PC-3 (cell line): ENCODE data around the gene COL13A1.

Source experiments
- CTCF ChIP-seq: fragments of 300-600 bp; sonication (generic); conservative IDR thresholded peaks from 2 replicates; pipeline ENCODE4 v1.5.1; 2017; ENCODE audit warnings: antibody characterized with exemption, low read depth, mild to moderate bottlenecking, low read length
- EZH2 ChIP-seq: fragments of 300-600 bp; sonication (generic); IDR thresholded peaks from one replicate; pipeline ENCODE4 v1.6.1; 2017; ENCODE audit warnings: antibody characterized with exemption, mild to moderate bottlenecking, low read length; ENCODE audit not compliant: unreplicated experiment
- EZH2phosphoT487 ChIP-seq: fragments of 300-600 bp; sonication (generic); IDR thresholded peaks from 2 replicates; pipeline ENCODE4 v1.6.1; 2018; ENCODE audit warnings: mild to moderate bottlenecking, antibody characterized with exemption, low read length, borderline replicate concordance

GRCh38 chr10:69838853-69839252 lies 37.1 kb downstream of the COL13A1 start:
- TF ChIP-seq CTCF (no peak), EZH2phosphoT487 (no peak), EZH2 (no peak)
